A549 (cell line): ENCODE measurements around the gene SWI5. TPM values are rescaled to one million over a fixed set of nuclear protein-coding genes. Genes with fewer than 3 reads are reported as not detected.

Source experiments
- ATAC-seq, 2 experiments: fragments of 200-7000 bp in 1 of 2; fragments of >200 bp in 1 of 2; cut with Nextera tagmentation in 1 of 2; cut with Tn5 transposase in 1 of 2; 3 replicates each; pipeline versions ENCODE4 v1.8.0 to v1.9.1; 2018 to 2020; ENCODE audit warnings: mild to moderate bottlenecking in 1 of 2, moderate library complexity in 1 of 2
- CTCF ChIA-PET: fragments of 300-600 bp; sonication (Branson Sonifier 250); formaldehyde crosslinking; extraction: SDS; loops from one replicate; lab custom pipeline; 2021; ENCODE audit warnings: antibody characterized with exemption, inconsistent platforms; lab: Yijun Ruan, JAX
- POLR2A ChIA-PET: fragments of 350-600 bp; formaldehyde crosslinking; extraction: SDS; loops from one replicate; lab custom pipeline; 2021; ENCODE audit warnings: antibody characterized with exemption, inconsistent platforms; lab: Yijun Ruan, JAX
- DNase-seq, 2 experiments: peaks; one replicate each; pipeline versions ENCODE4 v3.0.0 to v3.0.0-alpha.2; 2011 to 2016; ENCODE audit warnings: low read depth in 1 of 2, low spot score in 1 of 2
- FAIRE-seq: peaks from 2 replicates; lab custom pipeline; 2011; peaks lifted over from hg19 to GRCh38; lab: Jason Lieb, UNC
- H3K27ac ChIP-seq, 2 experiments: fragments of >200 bp; sonication (Bioruptor Twin); formaldehyde crosslinking; 3 replicates each; pipeline ENCODE4 v1.5.1; 2016 to 2017
- H3K4me1 ChIP-seq: fragments of >200 bp; sonication (Bioruptor Twin); formaldehyde crosslinking; 3 replicates; pipeline ENCODE4 v1.6.1; 2016
- H3K4me2 ChIP-seq: fragments of >200 bp; sonication (Bioruptor Twin); formaldehyde crosslinking; 3 replicates; pipeline ENCODE4 v1.6.1; 2016
- H3K4me3 ChIP-seq: fragments of >200 bp; sonication (Bioruptor Twin); formaldehyde crosslinking; 3 replicates; pipeline ENCODE4 v1.5.1; 2016
- H3K9me3 ChIP-seq: fragments of >200 bp; sonication (Bioruptor Twin); formaldehyde crosslinking; 3 replicates; pipeline ENCODE4 v1.6.1; 2016
- BCL3 ChIP-seq: fragments of >200 bp; sonication (Bioruptor Twin); formaldehyde crosslinking; IDR thresholded peaks from 3 replicates; pipeline ENCODE4 v1.6.1; 2016
- BHLHE40 ChIP-seq: IDR thresholded peaks from 2 replicates; pipeline ENCODE4 v1.6.1; 2012; ENCODE audit warnings: low read depth, low read length, inconsistent platforms
- CBX8 ChIP-seq: fragments of 200-600 bp; sonication (generic); IDR thresholded peaks from 2 replicates; pipeline ENCODE4 v1.6.1; 2016
- CHD2 ChIP-seq: fragments of 150-350 bp; IDR thresholded peaks from 2 replicates; pipeline ENCODE4 v1.6.1; 2014; ENCODE audit warnings: low read length; ENCODE audit not compliant: partially characterized antibody
- EHF ChIP-seq: fragments of 250-450 bp; sonication (Bioruptor Pico); IDR thresholded peaks from 2 replicates; pipeline ENCODE4 v1.5.0; 2020; ENCODE audit warnings: mild to moderate bottlenecking
- GATA3 ChIP-seq: IDR thresholded peaks from 2 replicates; pipeline ENCODE4 v1.6.1; 2012; ENCODE audit warnings: borderline replicate concordance
- HES2 ChIP-seq: fragments of >200 bp; sonication (Bioruptor Twin); formaldehyde crosslinking; IDR thresholded peaks from 2 replicates; pipeline ENCODE4 v1.6.1; 2016
- HMGXB4 ChIP-seq: fragments of 250-450 bp; sonication (Bioruptor Pico); IDR thresholded peaks from 2 replicates; pipeline ENCODE4 v1.5.0; 2021; ENCODE audit warnings: mild to moderate bottlenecking, moderate library complexity, borderline replicate concordance
- HOXB13 ChIP-seq: fragments of 250-450 bp; sonication (Bioruptor Pico); IDR thresholded peaks from 2 replicates; pipeline ENCODE4 v1.5.0; 2020; ENCODE audit warnings: low read depth, mild to moderate bottlenecking, moderate library complexity
- HOXB5 ChIP-seq: fragments of 250-450 bp; sonication (Bioruptor Pico); IDR thresholded peaks from 2 replicates; pipeline ENCODE4 v1.5.0; 2020; ENCODE audit warnings: mild to moderate bottlenecking, moderate library complexity
- JUN ChIP-seq, 2 experiments: fragments of >200 bp; sonication (Bioruptor Twin); formaldehyde crosslinking; IDR thresholded peaks; 2 replicates in 1 of 2; 3 replicates in 1 of 2; pipeline ENCODE4 v1.6.1; 2016 to 2017
- JUNB ChIP-seq: fragments of >200 bp; sonication (Bioruptor Twin); formaldehyde crosslinking; IDR thresholded peaks from 2 replicates; pipeline ENCODE4 v1.6.1; 2016
- KDM5A ChIP-seq: fragments of 200-600 bp; sonication (generic); IDR thresholded peaks from 2 replicates; pipeline ENCODE4 v1.6.1; 2016; ENCODE audit warnings: antibody characterized with exemption, mild to moderate bottlenecking
- MAZ ChIP-seq: fragments of 150-350 bp; IDR thresholded peaks from 2 replicates; pipeline ENCODE4 v1.6.1; 2014; ENCODE audit warnings: antibody characterized with exemption, low read depth, low read length, borderline replicate concordance
- MYC ChIP-seq: IDR thresholded peaks from 2 replicates; pipeline ENCODE4 v1.6.1; 2012; ENCODE audit warnings: mild to moderate bottlenecking, inconsistent platforms, low read length, improper control_type of control experiment, borderline replicate concordance
- NR3C1 ChIP-seq: fragments of >200 bp; sonication (Bioruptor Twin); formaldehyde crosslinking; IDR thresholded peaks from 3 replicates; pipeline ENCODE4 v1.6.1; 2017
- PBX3 ChIP-seq: IDR thresholded peaks from 2 replicates; pipeline ENCODE4 v1.6.1; 2012
- RARB ChIP-seq: fragments of 250-450 bp; sonication (Bioruptor Pico); IDR thresholded peaks from 2 replicates; pipeline ENCODE4 v1.8.0; 2021; ENCODE audit warnings: mild to moderate bottlenecking, moderate library complexity
- RCOR1 ChIP-seq: fragments of 150-350 bp; IDR thresholded peaks from 2 replicates; pipeline ENCODE4 v1.6.1; 2014; ENCODE audit warnings: antibody characterized with exemption, low read length, low read depth
- SMC3 ChIP-seq: fragments of >200 bp; sonication (Bioruptor Twin); formaldehyde crosslinking; IDR thresholded peaks from 3 replicates; pipeline ENCODE4 v1.6.1; 2018; ENCODE audit warnings: inconsistent platforms
- ZC3H11A ChIP-seq: fragments of 450-650 bp; IDR thresholded peaks from 2 replicates; pipeline ENCODE4 v1.6.1; 2014; ENCODE audit warnings: antibody characterized with exemption, mild to moderate bottlenecking
- ZNF302 ChIP-seq: fragments of 250-450 bp; sonication (Bioruptor Pico); IDR thresholded peaks from 2 replicates; pipeline ENCODE4 v1.9.0; 2021; ENCODE audit warnings: inconsistent platforms, mild to moderate bottlenecking, moderate library complexity
- WGBS: methylation state at CpG from one replicate; pipeline ENCODE4 v1.1.6; 2017; ENCODE audit errors: missing lambda C conversion rate; 5-methylcytosine and 5-hydroxymethylcytosine counted together
- polyA plus RNA-seq, 4 experiments: library from polyadenylated mRNA; depleted of rRNA in 3 of 4; stranded (reverse); fragments of >200 nt; fragmentation: RNase III in 1 of 4; extraction: RNeasy Plus Mini Kit Qiagen cat#74134 plus additional on column Dnase treatment in 1 of 4; gene quantifications; 2 replicates in 3 of 4; 3 replicates in 1 of 4; pipeline ENCODE4 v1.2.3, GENCODE V29; 2011 to 2017

The SWI5 gene
- polyA plus RNA-seq, 2 of the 4 experiments (the other 2 are of a cell fraction) = 45.3 to 66.8 TPM

GRCh38 chr9:128325629-128326028 lies 49.6 kb downstream of the SWI5 start:
- CTCF ChIA-PET = interaction anchor here (1.7 to 3.6 kb wide), 3 partner anchors 10 to 94 kb away, joined by 6 to 19 read pairs (median 15); partner anchors contain the start of gene CERCAM
- no peak for DNase-seq
- no peak for ATAC-seq

GRCh38 chr9:128333451-128333869 lies 57.4 kb downstream of the SWI5 start:
- ChIA-PET CTCF (interaction anchor here (0.6 to 6.6 kb wide), 5 partner anchors 8 to 1589 kb away, joined by 3 to 40 read pairs (median 7); no protein-coding TSS in a partner anchor), POLR2A (interaction anchor here (1.1 kb wide), 1 partner anchor 8 kb away, joined by 3 read pairs; no protein-coding TSS in a partner anchor)
- H3K4me2 ChIP-seq = no peak overlapping the region
- H3K4me3 ChIP-seq = no peak overlapping the region
- no peak for DNase-seq
- no peak overlapping the region for H3K27ac ChIP-seq
- H3K9me3 ChIP-seq = no peaks in the 10 kb centered on the region
- no peak for FAIRE-seq
- TF ChIP-seq RCOR1 = no peak
- TF ChIP-seq MAZ = no peak
- TF ChIP-seq KDM5A = no peak
- 93% methylated on average over 11 of the region's 11 CpGs for WGBS
- no peak for ATAC-seq
- H3K4me1 ChIP-seq = peaks cover 5% of the 10 kb centered on the region; the same call in 1 of the 3 replicates

More at GRCh38 chr9:128325629-128326028, 49.6 kb downstream of the SWI5 start:
- H3K9me3 ChIP-seq = no peaks in the 10 kb centered on the region
- WGBS = 89% methylated on average over 13 of the region's 13 CpGs
- no peak for FAIRE-seq
- H3K4me1 ChIP-seq = peaks cover 25% of the 10 kb centered on the region
- H3K27ac ChIP-seq = no peak overlapping the region
- no peak overlapping the region for H3K4me2 ChIP-seq
- TF ChIP-seq CHD2 (no peak), HMGXB4 (CRISPR knock-in tag) (no peak), GATA3 (no peak), ZNF302 (CRISPR knock-in tag) (no peak), BHLHE40 (no peak), CBX8 (no peak), HES2 (no peak), JUNB (no peak), BCL3 (no peak), HOXB13 (CRISPR knock-in tag) (no peak), SMC3 (no peak), JUN (IDR thresholded peaks at IDR 0.05) (no peak)
- POLR2A ChIA-PET = no interaction called here
- H3K4me3 ChIP-seq = no peak overlapping the region

GRCh38 chr9:128335161-128335560 lies 59.1 kb downstream of the SWI5 start:
- WGBS = 94% methylated on average over 7 of the region's 7 CpGs
- Histone ChIP-seq H3K4me2 (no peak overlapping the region), H3K9me3 (no peaks in the 10 kb centered on the region), H3K27ac (no peak overlapping the region), H3K4me1 (0 out of 3 replicates have a peak, but pooled peaks cover 4% of the 10 kb centered on the region), H3K4me3 (no peak overlapping the region)
- CTCF ChIA-PET = interaction anchor here (0.6 to 6.6 kb wide), 7 partner anchors 10 to 84 kb away, joined by 3 to 40 read pairs (median 3); no protein-coding TSS in a partner anchor
- ATAC-seq (no peak), FAIRE-seq (no peak), DNase-seq (no peak)
- TF ChIP-seq ZC3H11A (no peak), MYC (no peak), GATA3 (no peak), BHLHE40 (no peak), HOXB5 (CRISPR knock-in tag) (no peak), NR3C1 (no peak), EHF (no peak), RARB (CRISPR knock-in tag) (no peak), PBX3 (no peak)
- TF ChIP-seq, all 56 proteins: peak for 0
- POLR2A ChIA-PET = no interaction called here
